B cell (primary cell): ENCODE data around the gene CLEC2A.

Source experiments
- CTCF ChIP-seq: fragments of 200-600 bp; IDR thresholded peaks from one replicate; pipeline ENCODE4 v1.8.0; 2022; ENCODE audit warnings: antibody characterized with exemption, mild to moderate bottlenecking
- EZH2 ChIP-seq: IDR thresholded peaks from 2 replicates; pipeline ENCODE4 v1.6.1; 2012; ENCODE audit warnings: borderline replicate concordance, low read depth, mild to moderate bottlenecking, moderate library complexity, low read length; ENCODE audit not compliant: insufficient read depth, poor library complexity, severe bottlenecking

DNA sequence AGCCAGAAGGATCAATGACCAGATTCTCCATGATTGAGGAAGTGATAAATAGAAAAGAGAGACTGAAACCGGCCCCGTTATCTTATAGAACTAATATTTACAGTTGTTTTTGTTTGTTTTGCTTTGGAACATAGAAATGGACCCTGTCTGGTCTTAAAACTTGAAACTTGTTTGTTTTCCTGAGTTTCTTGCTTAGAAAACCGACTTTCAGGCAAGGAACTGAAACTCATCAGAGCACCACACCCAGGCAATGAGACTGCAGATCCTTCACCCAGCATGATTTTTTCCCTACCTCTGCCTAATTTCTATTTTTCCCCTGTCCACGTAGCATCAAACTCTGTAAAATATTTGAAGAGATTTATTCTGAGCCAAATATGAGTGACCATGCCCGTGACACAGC is 28.4 kb upstream of the CLEC2A start:
- no peak for TF ChIP-seq CTCF
- TF ChIP-seq EZH2: no peak
